Measurements from ENCODE around the gene STK36. TPM values are rescaled to one million over a fixed set of nuclear protein-coding genes. Genes with fewer than 3 reads are reported as not detected.

Gene STK36
- total RNA-seq, 6 experiments from 2014 or later = 9.2 to 14.0 (median 12.7) TPM

DNA sequence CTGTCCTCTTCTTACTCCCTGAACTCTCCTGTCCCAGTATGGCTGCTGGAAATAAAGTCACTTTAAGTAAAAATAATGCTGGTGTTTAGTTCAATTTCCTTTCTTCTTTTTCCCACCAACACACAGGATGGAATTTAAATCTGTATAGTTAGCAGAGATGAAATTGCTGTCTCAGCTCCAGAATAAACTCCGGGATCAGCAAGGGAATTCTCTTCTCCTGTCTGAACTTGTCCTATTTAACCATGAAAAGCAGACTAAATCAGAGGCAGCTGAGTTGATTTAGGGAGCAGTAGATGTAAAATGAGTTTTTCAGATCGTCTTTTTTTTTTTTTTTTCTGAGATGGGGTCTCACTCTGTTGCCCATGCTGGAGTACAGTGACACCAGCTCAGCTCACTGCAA, 64.6 kb downstream of the STK36 start:
- no peak for ATAC-seq

DNA sequence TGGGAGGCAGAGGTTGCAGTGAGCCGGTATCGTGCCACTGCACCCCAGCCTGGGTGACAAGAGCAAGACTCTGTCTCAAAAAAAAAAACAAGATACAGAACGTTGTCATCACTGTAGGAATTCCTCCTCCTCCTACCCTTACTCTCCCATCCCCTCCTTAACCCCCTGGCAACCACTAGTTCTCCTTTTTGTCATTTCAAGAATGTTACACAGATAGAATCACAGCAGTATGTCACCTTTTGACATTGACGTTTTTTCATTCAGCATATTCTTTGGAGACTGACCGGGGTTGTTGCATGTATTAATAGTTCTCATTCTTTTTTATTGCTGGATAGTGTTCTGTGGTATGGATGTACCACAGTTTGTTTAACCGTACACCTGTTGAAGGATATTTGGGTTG, 71.2 kb downstream of the STK36 start:
- no peaks in the 10 kb centered on the region for H3K27me3 ChIP-seq
- DNase-seq (no peak), ATAC-seq (no peak)
- no peak overlapping the region for H3K4me3 ChIP-seq
- H3K9me3 ChIP-seq = no peaks in the 10 kb centered on the region
- no peak overlapping the region for H3K27ac ChIP-seq
- peaks cover 0 to 10% (median under 1%) of the 10 kb centered on the region in 4 donors for H3K36me3 ChIP-seq
- intact Hi-C loops (cut with DNase I) = no loop called here
- H3K4me1 ChIP-seq = peaks cover 0 to 20% (median 0%) of the 10 kb centered on the region in 4 donors
- TF ChIP-seq, protein P1, sequence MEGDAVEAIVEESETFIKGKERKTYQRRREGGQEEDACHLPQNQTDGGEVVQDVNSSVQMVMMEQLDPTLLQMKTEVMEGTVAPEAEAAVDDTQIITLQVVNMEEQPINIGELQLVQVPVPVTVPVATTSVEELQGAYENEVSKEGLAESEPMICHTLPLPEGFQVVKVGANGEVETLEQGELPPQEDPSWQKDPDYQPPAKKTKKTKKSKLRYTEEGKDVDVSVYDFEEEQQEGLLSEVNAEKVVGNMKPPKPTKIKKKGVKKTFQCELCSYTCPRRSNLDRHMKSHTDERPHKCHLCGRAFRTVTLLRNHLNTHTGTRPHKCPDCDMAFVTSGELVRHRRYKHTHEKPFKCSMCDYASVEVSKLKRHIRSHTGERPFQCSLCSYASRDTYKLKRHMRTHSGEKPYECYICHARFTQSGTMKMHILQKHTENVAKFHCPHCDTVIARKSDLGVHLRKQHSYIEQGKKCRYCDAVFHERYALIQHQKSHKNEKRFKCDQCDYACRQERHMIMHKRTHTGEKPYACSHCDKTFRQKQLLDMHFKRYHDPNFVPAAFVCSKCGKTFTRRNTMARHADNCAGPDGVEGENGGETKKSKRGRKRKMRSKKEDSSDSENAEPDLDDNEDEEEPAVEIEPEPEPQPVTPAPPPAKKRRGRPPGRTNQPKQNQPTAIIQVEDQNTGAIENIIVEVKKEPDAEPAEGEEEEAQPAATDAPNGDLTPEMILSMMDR (IDR thresholded peaks at IDR 0.05) = no peak
- no peak for TF ChIP-seq POLR2A (IDR thresholded peaks at IDR 0.05)
- 75% methylated on average over 6 of the region's 6 CpGs for WGBS (ENCODE audit: insufficient coverage, low coverage, low lambda C conversion rate, missing lambda C conversion rate)

More for the DNA sequence above, 64.6 kb downstream of the STK36 start:
- TF ChIP-seq, protein P1 (IDR thresholded peaks at IDR 0.05) = no peak
- TF ChIP-seq POLR2A (IDR thresholded peaks at IDR 0.05) = no peak
- 60% methylated on average over 1 of the region's 2 CpGs for WGBS (ENCODE audit: insufficient coverage, low coverage, low lambda C conversion rate, missing lambda C conversion rate)
- intact Hi-C loops (cut with DNase I) = no loop called here
- DNase-seq = no peak
- Histone ChIP-seq H3K36me3 (peaks cover 0 to 6% (median 2%) of the 10 kb centered on the region in 4 donors), H3K9me3 (no peaks in the 10 kb centered on the region), H3K4me1 (peaks cover under 1 to 30% (median 16%) of the 10 kb centered on the region in 4 donors), H3K27ac (no peak overlapping the region), H3K4me3 (no peak overlapping the region), H3K27me3 (no peaks in the 10 kb centered on the region)

DNA sequence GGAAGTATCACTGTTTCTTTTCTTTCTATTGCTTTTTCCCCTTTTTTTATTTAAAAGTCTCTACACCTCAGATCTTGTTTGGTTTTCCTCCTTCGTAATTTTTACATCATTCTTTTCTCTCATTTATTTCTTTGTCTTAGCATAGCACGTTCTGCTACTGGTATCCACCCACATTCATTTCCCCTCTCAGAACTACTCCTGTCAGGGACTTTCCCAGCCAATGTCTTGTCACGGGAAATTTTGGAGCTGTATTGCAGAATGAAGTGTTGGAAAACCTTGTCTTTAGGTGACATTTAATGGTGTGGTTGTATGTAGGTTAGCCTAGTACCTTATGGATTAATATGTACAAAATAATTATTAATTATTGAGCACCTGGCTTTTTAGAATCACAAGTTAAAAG, 72.7 kb downstream of the STK36 start:
- intact Hi-C loops (cut with DNase I) = no loop called here
- no peaks in the 10 kb centered on the region for H3K27me3 ChIP-seq
- H3K27ac ChIP-seq = peak overlapping the region in 1 of 3 donors; percentile 39
- 53% methylated on average over 3 of the region's 3 CpGs for WGBS (ENCODE audit: insufficient coverage, low coverage, low lambda C conversion rate, missing lambda C conversion rate)
- H3K9me3 ChIP-seq = no peaks in the 10 kb centered on the region
- H3K4me1 ChIP-seq = peaks cover 0 to 25% (median 0%) of the 10 kb centered on the region in 4 donors
- peaks cover 0 to 9% (median 3%) of the 10 kb centered on the region in 4 donors for H3K36me3 ChIP-seq
- no peak overlapping the region for H3K4me3 ChIP-seq
- DNase-seq = no peak
- ATAC-seq = peak in 2 of 4 donors; percentile 22
- TF ChIP-seq, protein P1 (IDR thresholded peaks at IDR 0.05) = no peak
- TF ChIP-seq POLR2A (IDR thresholded peaks at IDR 0.05) = no peak

DNA sequence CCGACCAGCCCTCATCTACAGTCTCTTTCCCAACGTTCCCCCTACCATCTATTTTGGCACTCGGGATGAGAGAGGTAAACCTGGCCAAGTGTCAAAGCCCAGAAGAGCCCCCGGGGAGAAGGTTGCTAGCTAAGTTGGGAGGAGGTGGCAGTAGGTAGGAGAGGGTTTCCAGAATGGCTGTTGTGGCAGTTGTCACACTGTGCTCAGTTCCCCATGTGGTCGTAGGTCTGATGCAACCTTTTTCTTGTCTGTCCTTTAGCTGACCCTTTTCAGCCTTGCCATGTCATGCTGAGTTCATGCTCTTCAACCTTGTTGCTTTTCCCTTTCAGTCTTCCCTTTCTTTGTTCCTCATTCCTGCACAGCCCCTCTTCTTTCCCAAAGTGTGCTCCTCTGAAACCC, 73.3 kb downstream of the STK36 start:
- Histone ChIP-seq H3K27ac (peak overlapping the region in 1 of 3 donors; percentile 39), H3K4me3 (no peak overlapping the region), H3K36me3 (peaks cover 0 to 13% (median 3%) of the 10 kb centered on the region in 4 donors), H3K4me1 (peaks cover 0 to 25% (median 0%) of the 10 kb centered on the region in 4 donors), H3K27me3 (no peaks in the 10 kb centered on the region), H3K9me3 (no peaks in the 10 kb centered on the region)
- DNase-seq (no peak), ATAC-seq (peak; percentile 70 to 92 (median 78))
- TF ChIP-seq, protein P1 (IDR thresholded peaks at IDR 0.05) = no peak
- TF ChIP-seq POLR2A (IDR thresholded peaks at IDR 0.05) = no peak
- intact Hi-C loops (cut with DNase I) = no loop called here
- 93% methylated on average over 3 of the region's 5 CpGs for WGBS (ENCODE audit: insufficient coverage, low coverage, low lambda C conversion rate, missing lambda C conversion rate)
